Measurements from ENCODE around the gene MAP4K5. TPM values are rescaled to one million over a fixed set of nuclear protein-coding genes. Genes with fewer than 3 reads are reported as not detected.

Gene MAP4K5
- total RNA-seq, 3 donors from 2014 or later: 108 to 165 (median 119) TPM

DNA sequence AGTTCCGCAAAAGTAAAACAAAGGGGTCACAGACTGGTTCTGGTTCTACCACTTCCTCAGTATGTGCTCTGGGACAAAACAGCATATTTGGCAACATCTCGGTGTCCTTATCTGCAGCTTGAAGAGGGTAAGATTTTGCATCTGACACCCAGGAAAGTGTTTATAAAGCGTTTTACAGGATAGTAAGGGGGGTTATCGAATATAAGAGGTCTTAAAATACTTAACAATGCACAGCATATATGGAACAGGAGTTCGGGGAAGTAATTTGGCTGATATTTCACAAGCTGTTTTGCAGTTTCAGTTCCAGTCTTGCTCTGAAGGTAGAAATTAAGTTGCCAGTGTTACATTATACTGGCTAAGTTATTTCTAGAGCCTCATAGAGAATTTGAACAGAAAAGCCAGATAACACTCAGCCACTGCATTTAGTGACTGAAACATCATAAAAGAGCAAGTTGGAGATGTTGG lies 904 bp upstream of the MAP4K5 start:
- H3K9me3 ChIP-seq: no peaks in the 10 kb centered on the region
- peak overlapping the region; percentile 97 to 99 for H3K27ac ChIP-seq
- no peak for DNase-seq (ENCODE audit: low spot score in 2 of 2)
- intact Hi-C loops (cut with DNase I; ENCODE audit: low total_unique reads): no loop called here
- TF ChIP-seq POLR2A (IDR thresholded peaks at IDR 0.05): no peak
- TF ChIP-seq POLR2AphosphoS5 (IDR thresholded peaks at IDR 0.05): no peak
- TF ChIP-seq, protein P1, sequence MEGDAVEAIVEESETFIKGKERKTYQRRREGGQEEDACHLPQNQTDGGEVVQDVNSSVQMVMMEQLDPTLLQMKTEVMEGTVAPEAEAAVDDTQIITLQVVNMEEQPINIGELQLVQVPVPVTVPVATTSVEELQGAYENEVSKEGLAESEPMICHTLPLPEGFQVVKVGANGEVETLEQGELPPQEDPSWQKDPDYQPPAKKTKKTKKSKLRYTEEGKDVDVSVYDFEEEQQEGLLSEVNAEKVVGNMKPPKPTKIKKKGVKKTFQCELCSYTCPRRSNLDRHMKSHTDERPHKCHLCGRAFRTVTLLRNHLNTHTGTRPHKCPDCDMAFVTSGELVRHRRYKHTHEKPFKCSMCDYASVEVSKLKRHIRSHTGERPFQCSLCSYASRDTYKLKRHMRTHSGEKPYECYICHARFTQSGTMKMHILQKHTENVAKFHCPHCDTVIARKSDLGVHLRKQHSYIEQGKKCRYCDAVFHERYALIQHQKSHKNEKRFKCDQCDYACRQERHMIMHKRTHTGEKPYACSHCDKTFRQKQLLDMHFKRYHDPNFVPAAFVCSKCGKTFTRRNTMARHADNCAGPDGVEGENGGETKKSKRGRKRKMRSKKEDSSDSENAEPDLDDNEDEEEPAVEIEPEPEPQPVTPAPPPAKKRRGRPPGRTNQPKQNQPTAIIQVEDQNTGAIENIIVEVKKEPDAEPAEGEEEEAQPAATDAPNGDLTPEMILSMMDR (IDR thresholded peaks at IDR 0.05): no peak
- no peaks in the 10 kb centered on the region for H3K27me3 ChIP-seq
- H3K36me3 ChIP-seq: no peaks in the 10 kb centered on the region
- H3K4me1 ChIP-seq: peaks cover 0 to 18% of the 10 kb centered on the region in 2 donors
- H3K4me3 ChIP-seq: peak overlapping the region; percentile 82 to 98 (median 98)

- Histone ChIP-seq H3K4me1 (peaks cover 0 to 18% of the 10 kb centered on the region in 2 donors), H3K36me3 (no peaks in the 10 kb centered on the region), H3K27ac (peak overlapping the region; percentile 97 to 99), H3K27me3 (no peaks in the 10 kb centered on the region), H3K4me3 (peak overlapping the region; percentile 82 to 98 (median 98)), H3K9me3 (no peaks in the 10 kb centered on the region)
- DNase-seq (ENCODE audit: low spot score in 2 of 2): peak; percentile 22 to 55
- TF ChIP-seq, protein P1 (IDR thresholded peaks at IDR 0.05): no peak
- TF ChIP-seq POLR2A (IDR thresholded peaks at IDR 0.05) (no peak), POLR2AphosphoS5 (IDR thresholded peaks at IDR 0.05) (no peak)
- intact Hi-C loops (cut with DNase I; ENCODE audit: low total_unique reads): no loop called here
These were observed 521 bp downstream of the MAP4K5 start for GRCh38 chr14:50531595-50532501.

- intact Hi-C loops (cut with DNase I; ENCODE audit: low total_unique reads): no loop called here
- peaks cover 0 to 18% of the 10 kb centered on the region in 2 donors for H3K4me1 ChIP-seq
- H3K27me3 ChIP-seq: no peaks in the 10 kb centered on the region
- H3K36me3 ChIP-seq: no peaks in the 10 kb centered on the region
- peak overlapping the region; percentile 82 to 98 (median 98) for H3K4me3 ChIP-seq
- peak overlapping the region; percentile 97 to 99 for H3K27ac ChIP-seq
- TF ChIP-seq POLR2AphosphoS5 (IDR thresholded peaks at IDR 0.05): no peak
- no peak for TF ChIP-seq POLR2A (IDR thresholded peaks at IDR 0.05)
- TF ChIP-seq, protein P1 (IDR thresholded peaks at IDR 0.05): no peak
- H3K9me3 ChIP-seq: no peaks in the 10 kb centered on the region
- no peak for DNase-seq (ENCODE audit: low spot score in 2 of 2)
These were observed 1.5 kb downstream of the MAP4K5 start for GRCh38 chr14:50530794-50531365.

GRCh38 chr14:50530358-50530757 lies 2.0 kb downstream of the MAP4K5 start:
- Histone ChIP-seq H3K27me3 (no peaks in the 10 kb centered on the region), H3K36me3 (no peaks in the 10 kb centered on the region), H3K9me3 (no peaks in the 10 kb centered on the region), H3K27ac (peak overlapping the region; percentile 42 to 99), H3K4me1 (peaks cover 0 to 18% of the 10 kb centered on the region in 2 donors), H3K4me3 (peak overlapping the region; percentile 82 to 98 (median 98))
- DNase-seq (ENCODE audit: low spot score in 2 of 2): no peak
- TF ChIP-seq POLR2AphosphoS5 (IDR thresholded peaks at IDR 0.05): no peak
- TF ChIP-seq, protein P1 (IDR thresholded peaks at IDR 0.05): no peak
- intact Hi-C loops (cut with DNase I; ENCODE audit: low total_unique reads): no loop called here

Measured in breast epithelium (tissue), 4 donors.